Measurements from ENCODE around the gene TMEM232. TPM values are rescaled to one million over a fixed set of nuclear protein-coding genes. Genes with fewer than 3 reads are reported as not detected.

The TMEM232 gene
- total and polyA plus RNA-seq, 2 of the 4 experiments (the other 2 are of a cell fraction), result 0.17 to 0.36 TPM

- Histone ChIP-seq H2AFZ (replicated peaks; ENCODE audit: low read length, poor library complexity) (no peak overlapping the region), H4K91ac (ENCODE audit: insufficient read depth, low read depth, low read length) (no peak overlapping the region), H2BK15ac (ENCODE audit: low read depth, low read length) (no peak overlapping the region), H4K5ac (ENCODE audit: low read depth, low read length) (no peak overlapping the region), H3K23ac (ENCODE audit: low read depth, low read length) (no peak overlapping the region), H2AK9ac (replicated peaks; ENCODE audit: low read depth, low read length, poor library complexity) (no peak overlapping the region), H2BK20ac (ENCODE audit: low read depth, low read length) (no peak overlapping the region), H4K20me1 (ENCODE audit: insufficient read depth, low read length) (no peaks in the 10 kb centered on the region), H3K27me3 (ENCODE audit: control insufficient read depth, insufficient read depth, low read length) (no peaks in the 10 kb centered on the region), H3K9me1 (ENCODE audit: insufficient read depth, low read length) (no peaks in the 10 kb centered on the region), H3K4me3 (ENCODE audit: insufficient read depth, low read depth, low read length) (no peak overlapping the region), H2BK5ac (ENCODE audit: low read depth, low read length, poor library complexity, severe bottlenecking) (no peak overlapping the region), H3K14ac (replicated peaks; ENCODE audit: low read depth, low read length) (no peak overlapping the region), H3K79me1 (ENCODE audit: low read depth in 1 of 2, low read length in 2 of 2) (no peaks in the 10 kb centered on the region), H2AK5ac (ENCODE audit: low read depth, low read length) (no peak overlapping the region), H3K56ac (ENCODE audit: extremely low read depth, insufficient read depth, low read length) (no peak overlapping the region), H3K18ac (ENCODE audit: low read depth, low read length) (no peak overlapping the region), H3K9ac (ENCODE audit: low read depth, low read length) (no peak overlapping the region), H3K4me2 (ENCODE audit: low read depth, low read length) (peak overlapping the region; percentile 85), H2BK120ac (ENCODE audit: low read depth, low read length) (no peak overlapping the region), H3K4ac (ENCODE audit: low read depth, low read length) (no peak overlapping the region), H3K9me3 (ENCODE audit: control insufficient read depth, insufficient read depth, low read length) (no peaks in the 10 kb centered on the region), H3K27ac (ENCODE audit: insufficient read depth, low read length) (no peak overlapping the region), H3K4me1 (ENCODE audit: control insufficient read depth, insufficient read depth, low read length) (no peaks in the 10 kb centered on the region; the same call in 1 of the 2 replicates), H3K36me3 (ENCODE audit: control insufficient read depth, insufficient read depth, low read length) (no peaks in the 10 kb centered on the region), H4K8ac (ENCODE audit: low read depth in 2 of 2, low read length in 2 of 2) (no peak overlapping the region; a peak in 1 of 4 replicates)
- ATAC-seq (ENCODE audit: low read depth), result peak; percentile 58; the same call in 1 of the 2 replicates
- no CpG with 5 or more reads among the region's 2 CpGs for WGBS, 2 experiments (ENCODE audit: extremely low coverage in 2 of 2, insufficient read length in 1 of 2)
- TF ChIP-seq MAFK (IDR thresholded peaks at IDR 0.05; ENCODE audit: low read depth, low read length), result no peak
- TF ChIP-seq BHLHE40 (IDR thresholded peaks at IDR 0.05; ENCODE audit: low read depth, low read length), result no peak
- peak; percentile 34 for TF ChIP-seq RAD21 (IDR thresholded peaks at IDR 0.05; ENCODE audit: low read length)
- TF ChIP-seq ELK1 (IDR thresholded peaks at IDR 0.05; ENCODE audit: borderline replicate concordance, low read depth, low read length), result no peak
- TF ChIP-seq RFX5 (IDR thresholded peaks at IDR 0.05; ENCODE audit: low read depth, low read length), result no peak
- TF ChIP-seq POLR2A (IDR thresholded peaks at IDR 0.05; ENCODE audit: low read depth, low read length), result no peak
- TF ChIP-seq CHD1 (IDR thresholded peaks at IDR 0.05; ENCODE audit: low read depth, low read length), result no peak
- TF ChIP-seq MXI1 (IDR thresholded peaks at IDR 0.05; ENCODE audit: borderline replicate concordance, low read depth, low read length), result no peak
- TF ChIP-seq NFE2L2 (IDR thresholded peaks at IDR 0.05; ENCODE audit: low read depth, low read length), result no peak
- peak; percentile 57 for TF ChIP-seq CTCF (conservative IDR thresholded peaks at IDR 0.05; ENCODE audit: low read depth, low read length)
- no peak for TF ChIP-seq RCOR1 (IDR thresholded peaks at IDR 0.05; ENCODE audit: insufficient replicate concordance, low read length)
- TF ChIP-seq CEBPB (IDR thresholded peaks at IDR 0.05; ENCODE audit: low read depth, low read length), result no peak
- no peak for TF ChIP-seq USF2 (IDR thresholded peaks at IDR 0.05; ENCODE audit: low read depth, low read length)
- TF ChIP-seq MAZ (IDR thresholded peaks at IDR 0.05; ENCODE audit: borderline replicate concordance, low read depth, low read length), result no peak
- peak; percentile 46; the same call in 1 of the 2 replicates for TF ChIP-seq SMC3 (IDR thresholded peaks at IDR 0.05; ENCODE audit: low read depth, low read length)
- TF ChIP-seq FOS (IDR thresholded peaks at IDR 0.05; ENCODE audit: low read depth, low read length), result no peak
- DNase-seq, result peak; percentile 52
- intact Hi-C loops (cut with micrococcal nuclease), result loop anchor here (1.0 to 10.0 kb wide), 3 partner anchors 184 to 1061 kb away; no protein-coding TSS in a partner anchor
- ChIA-PET CTCF (interaction anchor here (0.6 to 1.3 kb wide), 2 partner anchors 935 to 1855 kb away, joined by 3 to 4 read pairs; no protein-coding TSS in a partner anchor), POLR2A (ENCODE audit: unreplicated experiment) (no interaction called here)
- dilution Hi-C loops (cut with HindIII; ENCODE audit: low sequenced_read_pairs, unreplicated experiment), result no loop called here
- BruUV-seq (replicated peaks), result no TSS peak
- in situ Hi-C loops (cut with MboI; ENCODE audit: low sequenced_read_pairs), result no loop called here
Observed at GRCh38 chr5:110625376-110625999, 101.0 kb downstream of the TMEM232 start.
